ENCODE results near the gene PRKCB.

The PRKCB gene

GRCh38 chr16:23836078-23836403 is 258 bp downstream of the PRKCB start:
- no peak for TF ChIP-seq CTCF (IDR thresholded peaks at IDR 0.05; ENCODE audit: low read length, missing control alignments)
- DNase-seq (ENCODE audit: low read depth): no peak
- no peak overlapping the region for H3K4me3 ChIP-seq (replicated peaks; ENCODE audit: low read depth, low read length)

- H3K4me3 ChIP-seq (replicated peaks; ENCODE audit: low read depth, low read length): no peak overlapping the region
- no peak for DNase-seq (ENCODE audit: low read depth)
- no peak for TF ChIP-seq CTCF (IDR thresholded peaks at IDR 0.05; ENCODE audit: low read length, missing control alignments)
These were observed 875 bp downstream of the PRKCB start for GRCh38 chr16:23836404-23837311.

GRCh38 chr16:23837553-23838308 is 1.9 kb downstream of the PRKCB start:
- DNase-seq (ENCODE audit: low read depth): no peak
- TF ChIP-seq CTCF (IDR thresholded peaks at IDR 0.05; ENCODE audit: low read length, missing control alignments): no peak
- H3K4me3 ChIP-seq (replicated peaks; ENCODE audit: low read depth, low read length): no peak overlapping the region

- no peak for TF ChIP-seq CTCF (IDR thresholded peaks at IDR 0.05; ENCODE audit: low read length, missing control alignments)
- no peak overlapping the region for H3K4me3 ChIP-seq (replicated peaks; ENCODE audit: low read depth, low read length)
- DNase-seq (ENCODE audit: low read depth): no peak
These were observed 2.8 kb downstream of the PRKCB start for GRCh38 chr16:23838485-23839142.

GRCh38 chr16:23840310-23840709 is 4.5 kb downstream of the PRKCB start:
- no peak for DNase-seq (ENCODE audit: low read depth)
- H3K4me3 ChIP-seq (replicated peaks; ENCODE audit: low read depth, low read length): no peak overlapping the region
- TF ChIP-seq CTCF (IDR thresholded peaks at IDR 0.05; ENCODE audit: low read length, missing control alignments): no peak

GRCh38 chr16:23842137-23842600 is 6.4 kb downstream of the PRKCB start:
- no peak overlapping the region for H3K4me3 ChIP-seq (replicated peaks; ENCODE audit: low read depth, low read length)
- DNase-seq (ENCODE audit: low read depth): no peak
- no peak for TF ChIP-seq CTCF (IDR thresholded peaks at IDR 0.05; ENCODE audit: low read length, missing control alignments)

Data from fibroblast of pulmonary artery (primary cell).